SK-N-SH (cell line): Measurements from ENCODE around the gene GAB2. TPM values are rescaled to one million over a fixed set of nuclear protein-coding genes. Genes with fewer than 3 reads are reported as not detected.

Experiments used
- CTCF ChIA-PET: fragments of 300-600, 350-600 bp; formaldehyde crosslinking; extraction: SDS; loops from one replicate; lab custom pipeline; 2021; lab: Yijun Ruan, JAX
- POLR2A ChIA-PET: fragments of 350-600 bp; sonication (Branson Sonifier 250); formaldehyde crosslinking; extraction: SDS; loops from one replicate; lab custom pipeline; 2020; ENCODE audit warnings: antibody characterized with exemption, inconsistent platforms; lab: Yijun Ruan, JAX
- DNase-seq: peaks from one replicate; pipeline ENCODE4 v3.0.0; 2012
- H2AFZ ChIP-seq: fragments of 200-600 bp; sonication (generic); 2 replicates; pipeline ENCODE4 v1.8.1; 2016; ENCODE audit warnings: antibody characterized with exemption, mild to moderate bottlenecking, low read depth
- H3F3A ChIP-seq: fragments of 200-600 bp; sonication (generic); replicated peaks from 2 replicates; pipeline ENCODE3; 2016; ENCODE audit warnings: antibody characterized with exemption, mild to moderate bottlenecking; ENCODE audit not compliant: insufficient read depth
- H3K27ac ChIP-seq, 2 experiments: fragments of 200-500 bp in 1 of 2; fragments of 200-600 bp in 1 of 2; sonication (Bioruptor generic) in 1 of 2; sonication (generic), shearing (Covaris generic) in 1 of 2; 2 replicates each; pipeline versions ENCODE4 v1.5.1 to v1.6.1; 2014 to 2016; ENCODE audit warnings: low read depth in 2 of 2, inconsistent platforms in 1 of 2, low read length in 1 of 2, mild to moderate bottlenecking in 1 of 2, mixed read lengths in 1 of 2
- H3K27me3 ChIP-seq: fragments of 200-600 bp; sonication (generic), shearing (Covaris generic); 2 replicates; pipeline ENCODE4 v1.6.1; 2016; ENCODE audit warnings: mixed run types; ENCODE audit not compliant: insufficient read depth
- H3K36me3 ChIP-seq, 2 experiments: fragments of 200-500 bp in 1 of 2; fragments of 200-600 bp in 1 of 2; sonication (Bioruptor generic) in 1 of 2; sonication (generic) in 1 of 2; replicated peaks in 1 of 2; 2 replicates each; pipeline versions ENCODE3 to v1.5.1; 2014 to 2016; ENCODE audit warnings: low read length in 1 of 2, mild to moderate bottlenecking in 1 of 2; ENCODE audit not compliant: insufficient read depth in 2 of 2, control insufficient read depth in 1 of 2
- H3K4me1 ChIP-seq, 2 experiments: fragments of 200-500 bp in 1 of 2; fragments of 200-600 bp in 1 of 2; sonication (Bioruptor generic) in 1 of 2; sonication (generic), shearing (Covaris generic) in 1 of 2; 2 replicates each; pipeline versions ENCODE4 v1.5.1 to v1.6.1; 2014 to 2016; ENCODE audit warnings: low read depth in 1 of 2, low read length in 1 of 2, mixed run types in 1 of 2; ENCODE audit not compliant: insufficient read depth in 2 of 2, control insufficient read depth in 1 of 2
- H3K4me2 ChIP-seq: fragments of 200-600 bp; sonication (generic), shearing (Covaris generic); 2 replicates; pipeline ENCODE4 v1.6.1; 2017; ENCODE audit warnings: mixed run types
- H3K4me3 ChIP-seq, 2 experiments: fragments of 200-500 bp in 1 of 2; fragments of 200-600 bp in 1 of 2; sonication (Bioruptor generic) in 1 of 2; sonication (generic), shearing (Covaris generic) in 1 of 2; 2 replicates each; pipeline versions ENCODE4 v1.5.1 to v1.8.1; 2014 to 2016; ENCODE audit warnings: low read depth in 2 of 2, inconsistent platforms in 1 of 2, low read length in 1 of 2, mild to moderate bottlenecking in 1 of 2, mixed read lengths in 1 of 2, moderate library complexity in 1 of 2
- H3K79me2 ChIP-seq: fragments of 200-600 bp; sonication (generic); 2 replicates; pipeline ENCODE4 v1.8.1; 2017; ENCODE audit warnings: mild to moderate bottlenecking; ENCODE audit not compliant: insufficient read depth
- H3K9ac ChIP-seq: fragments of 200-600 bp; sonication (generic); 2 replicates; pipeline ENCODE4 v1.6.1; 2017; ENCODE audit warnings: mixed run types
- H3K9me2 ChIP-seq: fragments of 200-600 bp; sonication (generic); 2 replicates; pipeline ENCODE4 v1.6.1; 2017; ENCODE audit warnings: mixed run types
- H3K9me3 ChIP-seq: fragments of 200-600 bp; sonication (generic); 2 replicates; pipeline ENCODE4 v1.6.1; 2017; ENCODE audit warnings: mixed run types, mild to moderate bottlenecking, moderate library complexity
- H4K20me1 ChIP-seq: fragments of 200-600 bp; sonication (generic); 2 replicates; pipeline ENCODE4 v1.6.1; 2017; ENCODE audit warnings: mild to moderate bottlenecking, mixed run types; ENCODE audit not compliant: insufficient read depth
- ELF1 ChIP-seq: IDR thresholded peaks from 2 replicates; pipeline ENCODE4 v1.4.0; 2012
- EP300 ChIP-seq, 2 experiments: IDR thresholded peaks; 2 replicates each; pipeline versions ENCODE4 v1.4.0 to v1.6.1; 2012; ENCODE audit warnings: borderline replicate concordance in 1 of 2, low read depth in 1 of 2, low read length in 1 of 2
- FOSL2 ChIP-seq: IDR thresholded peaks from 2 replicates; pipeline ENCODE4 v1.4.0; 2012; ENCODE audit warnings: low read depth, mild to moderate bottlenecking, moderate library complexity, borderline replicate concordance
- FOXM1 ChIP-seq: IDR thresholded peaks from 2 replicates; pipeline ENCODE4 v1.4.0; 2012; ENCODE audit warnings: low read depth, mild to moderate bottlenecking
- GABPA ChIP-seq: IDR thresholded peaks from 2 replicates; pipeline ENCODE4 v1.4.0; 2012; ENCODE audit warnings: low read depth, mild to moderate bottlenecking
- GATA2 ChIP-seq: sonication (generic); formaldehyde crosslinking; IDR thresholded peaks from 2 replicates; pipeline ENCODE4 v1.5.0; 2020; ENCODE audit warnings: mild to moderate bottlenecking, missing genetic modification reagents
- JUND ChIP-seq: IDR thresholded peaks from 2 replicates; pipeline ENCODE4 v1.4.0; 2012
- NFIC ChIP-seq: IDR thresholded peaks from 2 replicates; pipeline ENCODE4 v1.4.0; 2012; ENCODE audit warnings: borderline replicate concordance
- POLR2AphosphoS5 ChIP-seq: IDR thresholded peaks from 2 replicates; pipeline ENCODE4 v1.6.1; 2012; ENCODE audit warnings: low read depth, low read length
- SMC3 ChIP-seq: IDR thresholded peaks from 2 replicates; pipeline ENCODE4 v1.6.1; 2012; ENCODE audit warnings: low read depth, low read length, improper control_type of control experiment
- TCF12 ChIP-seq: IDR thresholded peaks from 2 replicates; pipeline ENCODE4 v1.4.0; 2012
- YY1 ChIP-seq: IDR thresholded peaks from 2 replicates; pipeline ENCODE4 v1.4.0; 2012; ENCODE audit warnings: low read depth, mild to moderate bottlenecking
- WGBS: methylation state at CpG from one replicate; pipeline ENCODE4 v1.1.6; 2017; ENCODE audit warnings: low lambda C conversion rate; 5-methylcytosine and 5-hydroxymethylcytosine counted together
- polyA plus RNA-seq, 3 experiments: library from polyadenylated mRNA; depleted of rRNA; stranded (reverse); fragments of >200 nt; gene quantifications; 2 replicates each; pipeline ENCODE4 v1.2.3, GENCODE V29; 2012
- TF ChIP-seq, protein P1 (sequence below): IDR thresholded peaks from 2 replicates; pipeline ENCODE4 v1.6.1; 2012; ENCODE audit warnings: mild to moderate bottlenecking, low read depth, low read length, moderate library complexity
- TF ChIP-seq, protein P2 (sequence below): IDR thresholded peaks from 2 replicates; pipeline ENCODE4 v1.4.0; 2012; ENCODE audit warnings: low read depth, borderline replicate concordance

The GAB2 gene
- polyA plus RNA-seq, 1 of the 3 experiments (the other 2 are of a cell fraction): 5.6 TPM

DNA sequence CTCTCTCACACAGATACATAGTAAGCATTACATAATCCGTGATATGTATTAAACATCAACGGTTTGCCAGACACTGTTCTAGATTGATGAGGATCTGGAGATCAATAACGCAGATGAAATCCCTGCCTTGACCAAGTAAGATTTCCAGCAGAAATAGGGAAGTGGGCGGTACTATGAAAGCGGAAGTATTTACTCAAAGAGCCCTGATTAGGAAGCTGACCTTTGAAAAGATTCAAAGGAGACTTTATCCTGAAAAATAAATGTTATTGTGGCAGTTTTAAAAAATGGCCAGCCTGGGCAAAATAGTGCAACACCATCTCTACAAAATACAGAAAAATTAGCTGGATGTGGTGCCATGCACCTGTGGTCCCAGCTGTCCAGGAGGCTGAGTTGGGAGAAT, 26.8 kb downstream of the GAB2 start:
- no peaks in the 10 kb centered on the region for H3F3A ChIP-seq
- no peaks in the 10 kb centered on the region; the same call in 1 of the 2 replicates for H4K20me1 ChIP-seq
- H3K4me2 ChIP-seq: no peak overlapping the region
- H3K9ac ChIP-seq: no peak overlapping the region
- H3K4me1 ChIP-seq: peaks cover 0 to 10% of the 10 kb centered on the region in 2 experiments; a peak in 1 of 4 replicates
- 94% methylated on average over 5 of the region's 5 CpGs for WGBS
- peaks cover 0 to 2% of the 10 kb centered on the region in 2 experiments for H3K36me3 ChIP-seq
- no peaks in the 10 kb centered on the region for H3K9me2 ChIP-seq
- TF ChIP-seq GABPA: no peak
- no peak for TF ChIP-seq FOXM1
- TF ChIP-seq NFIC: no peak
- no peak for TF ChIP-seq JUND
- no peak for TF ChIP-seq ELF1
- TF ChIP-seq GATA2 (CRISPR knock-in tag): no peak
- no peak for TF ChIP-seq YY1
- TF ChIP-seq SMC3: no peak
- TF ChIP-seq, protein P1, sequence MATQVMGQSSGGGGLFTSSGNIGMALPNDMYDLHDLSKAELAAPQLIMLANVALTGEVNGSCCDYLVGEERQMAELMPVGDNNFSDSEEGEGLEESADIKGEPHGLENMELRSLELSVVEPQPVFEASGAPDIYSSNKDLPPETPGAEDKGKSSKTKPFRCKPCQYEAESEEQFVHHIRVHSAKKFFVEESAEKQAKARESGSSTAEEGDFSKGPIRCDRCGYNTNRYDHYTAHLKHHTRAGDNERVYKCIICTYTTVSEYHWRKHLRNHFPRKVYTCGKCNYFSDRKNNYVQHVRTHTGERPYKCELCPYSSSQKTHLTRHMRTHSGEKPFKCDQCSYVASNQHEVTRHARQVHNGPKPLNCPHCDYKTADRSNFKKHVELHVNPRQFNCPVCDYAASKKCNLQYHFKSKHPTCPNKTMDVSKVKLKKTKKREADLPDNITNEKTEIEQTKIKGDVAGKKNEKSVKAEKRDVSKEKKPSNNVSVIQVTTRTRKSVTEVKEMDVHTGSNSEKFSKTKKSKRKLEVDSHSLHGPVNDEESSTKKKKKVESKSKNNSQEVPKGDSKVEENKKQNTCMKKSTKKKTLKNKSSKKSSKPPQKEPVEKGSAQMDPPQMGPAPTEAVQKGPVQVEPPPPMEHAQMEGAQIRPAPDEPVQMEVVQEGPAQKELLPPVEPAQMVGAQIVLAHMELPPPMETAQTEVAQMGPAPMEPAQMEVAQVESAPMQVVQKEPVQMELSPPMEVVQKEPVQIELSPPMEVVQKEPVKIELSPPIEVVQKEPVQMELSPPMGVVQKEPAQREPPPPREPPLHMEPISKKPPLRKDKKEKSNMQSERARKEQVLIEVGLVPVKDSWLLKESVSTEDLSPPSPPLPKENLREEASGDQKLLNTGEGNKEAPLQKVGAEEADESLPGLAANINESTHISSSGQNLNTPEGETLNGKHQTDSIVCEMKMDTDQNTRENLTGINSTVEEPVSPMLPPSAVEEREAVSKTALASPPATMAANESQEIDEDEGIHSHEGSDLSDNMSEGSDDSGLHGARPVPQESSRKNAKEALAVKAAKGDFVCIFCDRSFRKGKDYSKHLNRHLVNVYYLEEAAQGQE: no peak
- TF ChIP-seq EP300 (IDR thresholded peaks at IDR 0.05; ENCODE audit: borderline replicate concordance in 1 of 2, low read depth in 1 of 2, low read length in 1 of 2): no peak
- TF ChIP-seq POLR2AphosphoS5: no peak
- TF ChIP-seq FOSL2: no peak
- TF ChIP-seq, all 33 proteins: peak for 0
- CTCF ChIA-PET: interaction anchor here (1.0 kb wide), 1 partner anchor 9 kb away, joined by 3 read pairs; no protein-coding TSS in a partner anchor
- no peaks in the 10 kb centered on the region for H3K27me3 ChIP-seq
- POLR2A ChIA-PET: no interaction called here
- no peak overlapping the region for H3K4me3 ChIP-seq
- H3K9me3 ChIP-seq: no peaks in the 10 kb centered on the region
- no peak for DNase-seq
- no peak overlapping the region for H2AFZ ChIP-seq
- H3K79me2 ChIP-seq: peaks cover 28% of the 10 kb centered on the region; the same call in 1 of the 2 replicates
- no peak overlapping the region for H3K27ac ChIP-seq

DNA sequence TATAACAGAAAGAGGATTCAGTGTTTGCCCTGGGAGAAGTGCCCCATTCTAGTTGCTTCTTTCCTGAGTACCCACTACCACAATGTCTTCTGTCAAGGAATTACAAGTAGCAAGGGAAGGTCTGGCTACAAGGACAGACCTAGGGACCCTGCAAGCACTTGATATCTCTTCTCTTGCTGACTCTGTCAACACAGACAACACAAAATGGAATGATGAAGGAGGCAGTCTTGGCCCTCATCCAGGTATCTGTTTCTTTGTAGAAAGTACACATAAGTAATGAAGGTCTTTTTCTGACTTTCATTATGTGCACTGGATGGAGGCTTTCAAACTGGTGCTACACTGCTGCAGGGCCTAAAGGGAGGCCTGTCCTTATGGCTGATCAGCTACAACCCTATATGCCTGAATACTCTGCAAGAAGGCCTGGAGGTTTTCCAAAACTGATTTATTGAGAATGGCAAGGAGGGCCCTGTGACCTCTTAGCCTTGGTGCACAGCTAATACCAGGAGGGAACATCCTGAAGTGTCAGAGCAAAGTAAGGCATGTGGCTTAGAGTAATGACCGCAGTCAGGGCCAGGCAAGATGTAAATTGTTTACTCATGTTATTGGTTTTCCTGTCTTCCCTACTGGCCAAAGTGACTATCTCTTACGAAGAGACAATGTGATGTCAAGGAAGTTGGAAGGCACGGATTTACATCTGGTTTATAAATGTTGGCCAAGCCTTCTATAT, 31.2 kb downstream of the GAB2 start:
- peak overlapping the region in 1 of 2 experiments; percentile 14; a peak in 1 of 4 replicates for H3K27ac ChIP-seq
- no peak for DNase-seq
- peaks cover 0 to 7% of the 10 kb centered on the region in 2 experiments for H3K36me3 ChIP-seq
- POLR2A ChIA-PET: no interaction called here
- no peaks in the 10 kb centered on the region for H3K9me2 ChIP-seq
- CTCF ChIA-PET: interaction anchor here (0.9 to 2.0 kb wide), 2 partner anchors 23 to 178 kb away, joined by 3 to 5 read pairs; no protein-coding TSS in a partner anchor
- no peak overlapping the region for H3K4me3 ChIP-seq
- no peaks in the 10 kb centered on the region; the same call in 1 of the 2 replicates for H4K20me1 ChIP-seq
- 88% methylated on average over 3 of the region's 3 CpGs for WGBS
- H3K4me2 ChIP-seq: no peak overlapping the region
- H2AFZ ChIP-seq: no peak overlapping the region
- peaks cover 16% of the 10 kb centered on the region; the same call in 1 of the 2 replicates for H3K79me2 ChIP-seq
- no peaks in the 10 kb centered on the region for H3F3A ChIP-seq
- H3K27me3 ChIP-seq: no peaks in the 10 kb centered on the region
- TF ChIP-seq, protein P2, sequence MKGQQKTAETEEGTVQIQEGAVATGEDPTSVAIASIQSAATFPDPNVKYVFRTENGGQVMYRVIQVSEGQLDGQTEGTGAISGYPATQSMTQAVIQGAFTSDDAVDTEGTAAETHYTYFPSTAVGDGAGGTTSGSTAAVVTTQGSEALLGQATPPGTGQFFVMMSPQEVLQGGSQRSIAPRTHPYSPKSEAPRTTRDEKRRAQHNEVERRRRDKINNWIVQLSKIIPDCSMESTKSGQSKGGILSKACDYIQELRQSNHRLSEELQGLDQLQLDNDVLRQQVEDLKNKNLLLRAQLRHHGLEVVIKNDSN: no peak
- TF ChIP-seq EP300 (IDR thresholded peaks at IDR 0.05; ENCODE audit: borderline replicate concordance in 1 of 2, low read depth in 1 of 2, low read length in 1 of 2) (no peak), TCF12 (no peak)
- H3K9ac ChIP-seq: no peak overlapping the region
- H3K9me3 ChIP-seq: no peaks in the 10 kb centered on the region
- peaks cover 0 to 10% of the 10 kb centered on the region in 2 experiments; a peak in 3 of 4 replicates for H3K4me1 ChIP-seq
